Fibroblast of skin of left quadriceps (primary cell): ENCODE data around the gene CCDC182.

Source experiments
- DNase-seq, 2 experiments: peaks; one replicate each; pipeline ENCODE4 v3.0.0-alpha.2; 2013; ENCODE audit warnings: low read depth in 2 of 2

CCDC182 gene

DNA sequence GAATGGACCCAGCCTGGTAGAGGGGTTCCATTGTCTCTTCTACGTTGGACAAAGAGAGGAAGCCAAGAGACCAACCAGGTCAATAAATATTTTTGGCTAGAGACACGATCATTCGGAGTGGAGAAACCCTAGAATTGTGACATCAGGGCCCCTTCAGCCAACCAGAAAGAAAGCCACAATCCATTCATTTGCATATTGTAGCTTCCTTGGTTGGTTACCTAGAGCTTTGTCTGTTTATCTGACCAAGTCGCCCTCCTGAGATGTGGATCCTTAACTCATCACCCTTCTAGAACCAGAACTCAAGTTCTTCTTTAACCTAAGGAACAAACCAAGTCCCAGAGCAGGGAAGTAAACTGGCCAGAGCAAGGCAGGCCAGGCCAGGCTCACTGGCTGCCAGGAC is at the start of gene CCDC182:
Gene CCDC182 (minus strand): TSS at position 58 of the 400 bp plus-strand sequence. CDS start 27 bp downstream, at position 31.
- DNase-seq: no peak

GRCh38 chr17:57794841-57795240 is 49.7 kb upstream of the CCDC182 start:
- no peak for DNase-seq

DNA sequence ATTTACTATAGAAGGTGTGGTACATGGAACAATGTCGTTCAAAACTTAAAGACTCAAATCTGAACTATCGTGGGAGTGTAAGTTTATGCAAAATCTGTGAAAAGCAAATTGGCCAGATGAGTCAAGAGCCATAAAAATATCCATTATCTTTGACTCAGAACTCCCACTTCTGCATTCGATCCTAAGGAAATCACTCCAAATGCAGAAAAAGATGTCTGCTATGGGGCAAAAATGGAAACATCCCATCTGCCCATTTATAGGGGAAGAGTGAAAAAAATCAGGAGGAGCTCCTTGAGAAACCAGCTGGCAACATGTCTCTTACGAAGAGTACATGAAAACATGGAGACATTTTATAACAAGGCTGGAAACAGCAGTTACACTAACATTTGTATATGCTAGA is 43.6 kb upstream of the CCDC182 start:
- DNase-seq: no peak

DNA sequence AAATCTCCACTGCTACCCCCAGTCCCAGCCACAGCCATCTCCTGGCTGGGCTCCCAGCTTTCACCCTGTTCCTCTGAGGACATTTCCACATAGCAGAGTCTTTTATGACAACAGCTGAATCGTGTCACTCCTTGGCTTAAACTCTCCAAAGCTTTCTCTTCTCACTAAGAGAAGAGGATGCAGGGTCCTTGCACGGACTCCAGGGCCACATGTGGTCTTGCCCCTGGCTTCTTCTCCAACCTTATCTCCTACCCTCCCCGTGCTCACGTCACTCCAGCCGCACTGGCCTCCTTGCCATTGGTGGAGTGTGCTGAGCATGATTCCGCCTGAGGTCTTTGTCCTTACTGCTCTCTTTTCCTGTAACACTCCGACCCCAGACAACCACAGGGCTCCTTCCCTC is 39.9 kb upstream of the CCDC182 start:
- no peak for DNase-seq

DNA sequence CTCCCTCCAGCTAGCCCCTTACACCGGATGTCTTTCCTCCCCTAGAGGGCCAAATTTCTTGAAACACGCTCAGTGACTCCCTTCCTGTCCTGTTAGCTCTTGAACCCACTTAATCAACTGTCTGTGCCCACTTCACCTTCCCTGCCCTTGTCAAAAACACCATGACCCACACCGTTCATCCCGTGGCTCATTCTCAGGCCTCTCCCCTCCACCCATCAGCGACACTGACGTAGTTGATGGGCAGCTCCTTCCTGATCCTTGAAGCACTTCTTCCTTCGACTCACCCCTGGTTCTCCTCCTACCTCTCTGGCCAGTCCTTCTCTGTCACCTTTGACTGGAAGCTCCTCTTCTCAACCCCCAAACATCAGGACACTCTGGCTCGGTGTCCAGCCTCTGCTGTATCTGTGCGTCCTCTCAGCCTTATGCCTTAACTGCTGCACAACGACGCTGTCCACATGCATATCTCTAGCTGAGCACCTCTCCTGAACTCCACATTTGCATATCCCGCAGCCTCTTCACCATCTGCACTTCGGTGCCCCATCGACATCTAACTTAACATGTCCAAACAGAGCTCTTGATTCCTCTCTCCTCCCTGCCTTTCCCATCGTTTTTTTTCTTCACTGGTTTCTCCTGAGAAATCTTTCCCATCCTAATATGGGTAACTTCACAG is 39.3 kb upstream of the CCDC182 start:
- no peak for DNase-seq

DNA sequence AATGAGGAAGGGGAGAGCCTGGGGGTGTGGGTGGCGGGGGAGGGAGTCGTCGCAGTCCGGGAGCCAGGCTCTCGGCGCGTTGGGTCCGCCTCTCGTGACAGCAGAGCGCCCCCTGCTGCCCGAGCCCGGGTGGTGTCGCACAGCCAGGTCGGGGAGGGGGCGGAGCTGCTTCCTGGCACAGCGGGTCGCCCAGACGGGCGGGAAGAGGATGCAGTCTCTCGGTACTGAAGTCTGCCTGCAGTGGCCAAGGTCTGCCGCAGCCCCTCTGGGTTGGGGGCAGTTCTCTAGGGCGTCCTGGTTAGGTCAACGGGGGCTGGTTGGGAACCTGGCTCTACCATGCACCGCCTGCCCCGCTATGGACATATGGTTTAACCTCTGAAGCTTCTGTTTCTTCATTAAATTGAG is 38.2 kb upstream of the CCDC182 start:
- DNase-seq: peak; percentile 2 to 6

DNA sequence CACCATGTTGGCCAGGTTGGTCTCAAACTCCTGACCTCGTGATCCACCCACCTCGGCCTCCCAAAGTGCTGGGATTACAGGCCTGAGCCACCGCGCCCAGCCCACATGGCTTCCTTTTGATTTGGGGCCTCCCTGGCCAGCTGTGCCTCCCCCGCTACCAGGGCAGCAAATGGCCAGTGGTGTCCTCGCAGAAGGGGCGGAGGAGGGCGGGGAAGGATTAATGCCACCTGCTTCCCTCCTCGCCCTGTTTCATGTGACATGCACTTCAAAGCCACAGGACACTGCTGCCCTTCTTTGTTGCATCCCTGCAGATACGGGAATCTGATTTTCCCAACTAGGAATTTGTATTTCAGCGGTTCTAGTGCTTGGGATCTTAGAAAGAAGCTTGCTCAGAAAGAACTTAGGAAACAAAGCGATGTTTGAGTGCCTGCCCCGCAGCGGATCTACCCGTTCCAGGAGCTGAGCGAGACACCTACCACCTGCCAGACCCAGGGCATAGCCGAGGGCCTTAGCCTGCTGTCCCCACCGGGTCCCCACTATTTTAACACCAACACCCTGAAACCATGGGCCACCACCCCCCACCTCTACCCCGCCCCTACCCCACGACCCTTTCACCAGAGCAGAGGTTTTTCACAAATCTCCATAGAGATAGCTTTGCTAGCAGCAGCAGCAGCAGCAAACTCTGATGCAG is 37.7 kb upstream of the CCDC182 start:
- no peak for DNase-seq

GRCh38 chr17:57782062-57782490 is 37.0 kb upstream of the CCDC182 start:
- no peak for DNase-seq

- DNase-seq: no peak
Measured at GRCh38 chr17:57781386-57782061, 36.4 kb upstream of the CCDC182 start.

- no peak for DNase-seq
Measured at GRCh38 chr17:57779706-57780105, 34.6 kb upstream of the CCDC182 start.

DNA sequence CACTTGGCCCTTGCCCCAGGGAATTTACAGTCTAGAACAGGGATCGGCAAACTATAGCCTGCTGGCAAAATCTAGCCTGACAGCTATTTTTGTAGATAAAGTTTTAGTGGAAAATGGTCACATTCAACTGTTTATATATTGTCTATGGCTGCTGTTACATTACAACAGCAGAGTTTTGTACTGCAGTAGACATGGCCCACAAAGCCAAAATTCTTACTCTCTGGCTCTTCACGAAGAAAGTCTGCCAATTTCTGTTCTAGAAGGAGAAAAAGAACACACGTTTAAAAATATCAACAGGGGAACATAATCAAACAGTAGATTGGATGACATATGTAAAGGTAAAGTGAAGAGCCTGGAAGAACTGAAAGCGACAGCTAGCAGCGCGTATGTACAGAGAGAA is 33.2 kb upstream of the CCDC182 start:
- DNase-seq: no peak

DNA sequence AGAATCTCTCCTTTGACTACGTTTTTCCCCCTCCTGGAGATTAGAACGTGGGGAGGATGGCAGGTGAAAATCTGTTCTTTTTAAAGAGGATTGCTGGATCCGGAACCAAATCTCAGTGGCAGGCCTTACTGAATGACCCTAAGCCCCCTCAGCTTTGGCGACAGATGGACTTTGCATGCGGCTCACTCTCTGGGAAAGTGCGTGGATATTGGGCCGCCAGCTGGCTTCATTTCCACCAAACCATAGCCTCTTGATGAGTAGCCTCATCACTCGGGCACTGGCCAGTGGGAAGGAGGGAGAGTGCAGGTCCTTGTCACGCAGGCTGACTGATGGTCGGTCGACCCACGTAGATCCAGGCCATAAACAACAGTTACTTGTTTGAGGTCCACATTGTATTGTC is 31.3 kb upstream of the CCDC182 start:
- DNase-seq: no peak

DNA sequence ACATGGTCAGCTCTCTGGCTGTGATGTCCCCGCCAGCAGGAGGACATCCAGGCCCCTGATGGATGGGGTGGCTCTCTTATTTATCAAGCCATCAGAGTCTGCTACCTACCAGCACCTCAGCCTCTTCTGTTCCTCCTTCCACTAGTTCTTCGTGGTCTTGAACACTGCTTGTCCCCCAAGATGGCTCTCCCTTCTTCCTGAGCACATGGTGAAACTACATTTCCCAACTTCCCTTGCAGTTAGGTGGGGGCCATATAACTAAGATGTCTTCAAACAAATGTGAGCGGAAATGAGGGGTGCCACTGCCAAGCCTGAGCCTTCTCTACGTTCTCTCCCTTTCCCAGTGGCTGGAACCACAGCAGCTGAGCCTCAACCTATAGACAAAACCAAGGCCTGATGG is 29.8 kb upstream of the CCDC182 start:
- DNase-seq: no peak

DNA sequence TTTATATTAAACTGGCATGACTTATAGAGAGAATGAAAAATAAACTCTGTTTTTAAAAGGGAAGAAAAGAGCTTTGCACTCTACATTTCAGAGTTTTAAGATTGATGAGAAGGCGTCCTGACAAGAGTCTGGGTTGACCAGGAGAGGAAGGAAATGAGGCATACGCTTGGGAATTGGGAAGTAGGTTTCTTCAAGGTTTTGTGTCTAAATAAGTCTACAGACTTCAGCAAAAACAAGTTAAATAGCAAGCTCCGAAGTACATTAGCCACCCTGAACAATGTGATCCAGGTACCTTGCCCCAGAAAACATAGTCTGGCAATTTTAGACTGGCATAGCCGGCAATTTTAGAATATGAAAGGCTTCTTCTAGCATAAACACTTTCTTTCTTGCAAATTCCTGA is 28.5 kb upstream of the CCDC182 start:
- DNase-seq: no peak

- no peak for DNase-seq
Measured at GRCh38 chr17:57772774-57773173, 27.7 kb upstream of the CCDC182 start.

DNA sequence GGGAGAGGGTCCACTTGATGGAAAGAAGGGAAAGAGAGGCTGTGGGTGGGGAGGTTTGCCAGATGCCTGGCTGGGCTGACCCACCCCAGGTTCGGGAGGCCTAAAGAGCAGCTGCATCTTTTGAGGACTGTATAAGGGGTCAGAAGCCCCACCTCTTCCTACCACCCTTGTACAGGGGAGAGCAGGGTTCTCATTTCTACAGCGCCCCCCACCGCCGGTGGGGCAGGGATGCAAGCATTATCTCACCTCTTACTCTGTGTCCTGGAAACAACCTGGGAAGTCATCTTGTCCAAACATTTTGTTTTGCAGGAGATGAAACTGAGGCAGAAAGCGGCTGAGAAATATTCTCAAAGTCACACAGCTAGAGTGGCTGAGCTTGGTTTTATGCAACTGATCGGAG is 22.5 kb upstream of the CCDC182 start:
- no peak for DNase-seq

- DNase-seq: no peak
Measured at GRCh38 chr17:57766318-57766943, 21.3 kb upstream of the CCDC182 start.

- DNase-seq: no peak
Measured at GRCh38 chr17:57762452-57763395, 17.6 kb upstream of the CCDC182 start.

- no peak for DNase-seq
Measured at GRCh38 chr17:57761887-57762286, 16.8 kb upstream of the CCDC182 start.

GRCh38 chr17:57760046-57760445 is 14.9 kb upstream of the CCDC182 start:
- DNase-seq: no peak

- no peak for DNase-seq
Measured at GRCh38 chr17:57758654-57759053, 13.6 kb upstream of the CCDC182 start.
